Glutamatergic neuron (in vitro differentiated cells): ENCODE measurements around the gene SNX21. TPM values are rescaled to one million over a fixed set of nuclear protein-coding genes. Genes with fewer than 3 reads are reported as not detected.

ENCODE experiments used
- DNase-seq: peaks from one replicate; pipeline ENCODE4 v3.0.0; 2022
- H3K27ac Mint-ChIP-seq: one replicate; pipeline ENCODE4 v1.8.0; 2020; ENCODE audit warnings: mild to moderate bottlenecking, mixed read lengths, inconsistent platforms; ENCODE audit not compliant: unreplicated experiment
- H3K27me3 Mint-ChIP-seq: one replicate; pipeline ENCODE4 v1.8.0; 2020; ENCODE audit warnings: mild to moderate bottlenecking, moderate library complexity, mixed read lengths, inconsistent platforms; ENCODE audit not compliant: unreplicated experiment
- H3K36me3 Mint-ChIP-seq: one replicate; pipeline ENCODE4 v1.8.0; 2020; ENCODE audit warnings: mild to moderate bottlenecking, mixed read lengths, inconsistent platforms; ENCODE audit not compliant: unreplicated experiment
- H3K4me1 Mint-ChIP-seq: one replicate; pipeline ENCODE4 v1.8.0; 2020; ENCODE audit warnings: mild to moderate bottlenecking, low read depth, mixed read lengths, inconsistent platforms; ENCODE audit not compliant: unreplicated experiment
- H3K4me3 Mint-ChIP-seq: one replicate; pipeline ENCODE4 v1.8.0; 2020; ENCODE audit warnings: mild to moderate bottlenecking, mixed read lengths, inconsistent platforms; ENCODE audit not compliant: unreplicated experiment
- H3K9me3 Mint-ChIP-seq: one replicate; pipeline ENCODE4 v1.8.0; 2020; ENCODE audit warnings: mild to moderate bottlenecking, moderate library complexity, mixed read lengths, inconsistent platforms; ENCODE audit not compliant: unreplicated experiment
- CTCF ChIP-seq: fragments of 200-600 bp; sonication (generic); IDR thresholded peaks from one replicate; pipeline ENCODE4 v1.5.0; 2021; ENCODE audit not compliant: partially characterized antibody, unreplicated experiment
- total RNA-seq: library from RNA; stranded (reverse); fragmentation: NEBNext Ultra II Directional; extraction: Animal tissue kit (Norgen Biotek cat#: 25700); gene quantifications from one replicate; pipeline ENCODE4 v1.2.1, GENCODE V29; 2021; ENCODE audit not compliant: unreplicated experiment

The SNX21 gene
- total RNA-seq, 1 donor from 2014 or later, result 10.2 TPM

- H3K4me1 Mint-ChIP-seq, result no peaks in the 10 kb centered on the region
- no peaks in the 10 kb centered on the region for H3K36me3 Mint-ChIP-seq
- no peak overlapping the region for H3K27ac Mint-ChIP-seq
- H3K27me3 Mint-ChIP-seq, result no peaks in the 10 kb centered on the region
- no peak overlapping the region for H3K4me3 Mint-ChIP-seq
- TF ChIP-seq CTCF, result no peak
- DNase-seq, result no peak
- H3K9me3 Mint-ChIP-seq, result no peaks in the 10 kb centered on the region
Observed at GRCh38 chr20:45836841-45837240, 3.2 kb downstream of the SNX21 start.

GRCh38 chr20:45840700-45841198 lies 7.2 kb downstream of the SNX21 start:
- H3K27me3 Mint-ChIP-seq, result peaks cover 2% of the 10 kb centered on the region
- no peaks in the 10 kb centered on the region for H3K4me1 Mint-ChIP-seq
- H3K36me3 Mint-ChIP-seq, result no peaks in the 10 kb centered on the region
- no peak for TF ChIP-seq CTCF
- no peak overlapping the region for H3K4me3 Mint-ChIP-seq
- no peak for DNase-seq
- no peak overlapping the region for H3K27ac Mint-ChIP-seq
- no peaks in the 10 kb centered on the region for H3K9me3 Mint-ChIP-seq

GRCh38 chr20:45841407-45842129 lies 8.0 kb downstream of the SNX21 start:
- Mint-ChIP-seq H3K9me3 (no peaks in the 10 kb centered on the region), H3K4me3 (no peak overlapping the region), H3K27me3 (peaks cover 2% of the 10 kb centered on the region), H3K36me3 (no peaks in the 10 kb centered on the region), H3K27ac (no peak overlapping the region), H3K4me1 (no peaks in the 10 kb centered on the region)
- TF ChIP-seq CTCF, result no peak
- no peak for DNase-seq

- H3K27me3 Mint-ChIP-seq, result peaks cover 2% of the 10 kb centered on the region
- DNase-seq, result no peak
- no peak overlapping the region for H3K27ac Mint-ChIP-seq
- H3K4me3 Mint-ChIP-seq, result no peak overlapping the region
- H3K36me3 Mint-ChIP-seq, result no peaks in the 10 kb centered on the region
- no peak for TF ChIP-seq CTCF
- no peaks in the 10 kb centered on the region for H3K9me3 Mint-ChIP-seq
- no peaks in the 10 kb centered on the region for H3K4me1 Mint-ChIP-seq
Observed at GRCh38 chr20:45842169-45842812, 8.7 kb downstream of the SNX21 start.

- no peak for DNase-seq
- H3K27ac Mint-ChIP-seq, result no peak overlapping the region
- no peaks in the 10 kb centered on the region for H3K36me3 Mint-ChIP-seq
- peaks cover 2% of the 10 kb centered on the region for H3K27me3 Mint-ChIP-seq
- TF ChIP-seq CTCF, result no peak
- no peak overlapping the region for H3K4me3 Mint-ChIP-seq
- no peaks in the 10 kb centered on the region for H3K9me3 Mint-ChIP-seq
- H3K4me1 Mint-ChIP-seq, result no peaks in the 10 kb centered on the region
Observed at GRCh38 chr20:45843506-45843905, 9.9 kb downstream of the SNX21 start.
